HepG2 (cell line): ENCODE data around the gene RPL6.

Source experiments
- CTCF ChIP-seq: sonication (generic); formaldehyde crosslinking; IDR thresholded peaks from 2 replicates; pipeline ENCODE4 v1.5.0; 2020; ENCODE audit warnings: mild to moderate bottlenecking, missing genetic modification reagents, moderate library complexity
- NFAT5 ChIP-seq: sonication (generic); formaldehyde crosslinking; IDR thresholded peaks from 2 replicates; pipeline ENCODE4 v1.4.0; 2020; ENCODE audit warnings: missing genetic modification reagents
- NR2F2 ChIP-seq: IDR thresholded peaks from 2 replicates; pipeline ENCODE4 v1.6.1; 2012; ENCODE audit warnings: low read depth, inconsistent platforms, borderline replicate concordance
- PRDM10 ChIP-seq: sonication (generic); formaldehyde crosslinking; IDR thresholded peaks from 2 replicates; pipeline ENCODE4 v1.4.0; 2020; ENCODE audit warnings: low read depth, missing genetic modification reagents
- RFXANK ChIP-seq: IDR thresholded peaks from 2 replicates; pipeline ENCODE4 v1.6.1; 2016
- SMYD3 ChIP-seq: sonication (generic); formaldehyde crosslinking; IDR thresholded peaks from 2 replicates; pipeline ENCODE4 v1.8.1; 2023; ENCODE audit warnings: mild to moderate bottlenecking, missing genetic modification reagents
- SRF ChIP-seq: IDR thresholded peaks from 2 replicates; pipeline ENCODE4 v1.6.1; 2011; ENCODE audit warnings: mild to moderate bottlenecking, low read depth, low read length, moderate library complexity
- YY1 ChIP-seq: IDR thresholded peaks from 2 replicates; pipeline ENCODE4 v1.6.1; 2011; ENCODE audit warnings: low read length, low read depth, moderate library complexity, mild to moderate bottlenecking; ENCODE audit not compliant: insufficient read depth, insufficient replicate concordance
- ZFX ChIP-seq: sonication (generic); formaldehyde crosslinking; IDR thresholded peaks from 2 replicates; pipeline ENCODE4 v1.4.0; 2020; ENCODE audit warnings: mild to moderate bottlenecking, low read depth, missing genetic modification reagents, moderate library complexity
- ZNF512 ChIP-seq: sonication (generic); formaldehyde crosslinking; IDR thresholded peaks from 2 replicates; pipeline ENCODE4 v1.4.0; 2020; ENCODE audit warnings: mild to moderate bottlenecking, missing genetic modification reagents
- ZNF513 ChIP-seq: sonication (generic); formaldehyde crosslinking; conservative IDR thresholded peaks from 2 replicates; pipeline ENCODE4 v1.5.0; 2020; ENCODE audit warnings: missing genetic modification reagents
- ZSCAN12 ChIP-seq: sonication (generic); formaldehyde crosslinking; IDR thresholded peaks from 2 replicates; pipeline ENCODE4 v1.9.0; 2021; ENCODE audit warnings: mild to moderate bottlenecking, missing genetic modification reagents

- TF ChIP-seq NFAT5 (CRISPR knock-in tag) (no peak), SMYD3 (CRISPR knock-in tag) (no peak), ZSCAN12 (CRISPR knock-in tag) (no peak), NR2F2 (no peak), ZNF512 (CRISPR knock-in tag) (no peak), SRF (no peak), ZFX (CRISPR knock-in tag) (no peak), ZNF513 (CRISPR knock-in tag) (no peak), YY1 (no peak), CTCF (CRISPR knock-in tag) (no peak), PRDM10 (CRISPR knock-in tag) (no peak), RFXANK (CRISPR knock-in tag) (no peak)
Measured at GRCh38 chr12:112421363-112421762, 12.0 kb upstream of the RPL6 start.
